Measurements from ENCODE around the gene BTBD17. TPM values are rescaled to one million over a fixed set of nuclear protein-coding genes. Genes with fewer than 3 reads are reported as not detected.

The BTBD17 gene
- total RNA-seq, 1 experiment from 2014 or later: not detected

DNA sequence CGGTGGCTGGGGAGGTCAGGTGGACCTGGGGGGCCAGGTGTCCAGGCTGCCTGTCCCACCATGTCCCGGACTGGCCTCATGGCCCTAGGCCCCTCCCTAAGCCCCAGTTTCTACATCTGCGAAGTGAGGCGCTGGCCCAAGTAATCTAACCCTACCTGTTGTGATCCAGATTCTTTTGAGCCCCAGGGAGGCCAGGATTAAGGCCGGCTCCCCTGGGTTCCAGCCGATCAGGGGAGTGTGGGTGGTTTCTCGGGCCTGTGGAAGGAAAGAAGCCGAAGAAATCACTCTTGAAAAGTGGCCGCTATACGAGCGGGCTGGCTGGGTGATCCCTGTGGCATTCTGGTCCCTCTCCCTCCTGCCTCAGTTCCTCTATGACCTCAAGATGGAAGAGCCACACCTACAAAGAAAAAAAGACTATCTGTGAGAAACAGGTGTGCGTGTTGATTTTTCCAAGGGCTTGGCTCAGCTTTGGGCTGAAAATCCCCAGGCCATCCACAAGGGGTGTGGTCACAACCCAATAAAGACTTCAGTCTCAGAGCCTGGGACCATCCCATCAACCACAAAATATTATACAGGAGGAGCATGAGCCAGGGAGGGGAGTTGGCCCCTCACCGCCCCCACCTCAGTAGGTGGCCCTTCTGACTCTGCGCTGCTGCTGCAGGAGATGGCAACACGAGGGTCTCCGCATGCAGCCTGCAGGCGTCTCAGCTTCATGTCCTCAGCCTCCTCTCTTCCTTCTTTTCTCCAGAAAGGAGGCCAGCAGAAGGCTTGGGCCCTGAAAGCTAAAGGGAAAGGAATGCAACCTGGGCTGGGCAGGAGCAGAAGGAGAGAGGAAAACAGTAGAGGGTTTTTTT lies 25.9 kb upstream of the BTBD17 start:
- DNase-seq (ENCODE audit: low spot score): no peak

- DNase-seq (ENCODE audit: low spot score): no peak
Observed at GRCh38 chr17:74386386-74386785, 24.7 kb upstream of the BTBD17 start.

GRCh38 chr17:74385201-74385600 lies 23.5 kb upstream of the BTBD17 start:
- DNase-seq (ENCODE audit: low spot score): no peak

DNA sequence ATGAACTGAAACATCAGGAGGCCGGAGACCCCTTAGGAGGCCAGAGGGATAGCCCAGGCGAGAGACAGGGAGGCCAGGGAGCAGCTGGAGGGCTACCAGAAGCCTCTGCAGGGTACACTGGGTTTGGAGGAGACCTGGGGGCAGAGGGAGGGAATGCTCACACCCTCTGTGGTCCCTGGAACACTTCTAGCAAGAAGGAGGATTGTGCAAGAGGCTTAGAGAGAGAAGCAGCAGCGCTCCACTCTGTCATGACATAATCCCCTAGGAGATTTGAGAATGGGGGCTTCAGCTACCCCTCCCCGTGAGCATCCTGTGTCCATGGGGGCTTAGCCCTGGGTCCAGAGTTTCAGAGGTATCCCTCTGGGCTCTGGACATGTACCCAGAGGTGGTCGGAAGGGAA lies 21.5 kb upstream of the BTBD17 start:
- no peak for DNase-seq (ENCODE audit: low spot score)

DNA sequence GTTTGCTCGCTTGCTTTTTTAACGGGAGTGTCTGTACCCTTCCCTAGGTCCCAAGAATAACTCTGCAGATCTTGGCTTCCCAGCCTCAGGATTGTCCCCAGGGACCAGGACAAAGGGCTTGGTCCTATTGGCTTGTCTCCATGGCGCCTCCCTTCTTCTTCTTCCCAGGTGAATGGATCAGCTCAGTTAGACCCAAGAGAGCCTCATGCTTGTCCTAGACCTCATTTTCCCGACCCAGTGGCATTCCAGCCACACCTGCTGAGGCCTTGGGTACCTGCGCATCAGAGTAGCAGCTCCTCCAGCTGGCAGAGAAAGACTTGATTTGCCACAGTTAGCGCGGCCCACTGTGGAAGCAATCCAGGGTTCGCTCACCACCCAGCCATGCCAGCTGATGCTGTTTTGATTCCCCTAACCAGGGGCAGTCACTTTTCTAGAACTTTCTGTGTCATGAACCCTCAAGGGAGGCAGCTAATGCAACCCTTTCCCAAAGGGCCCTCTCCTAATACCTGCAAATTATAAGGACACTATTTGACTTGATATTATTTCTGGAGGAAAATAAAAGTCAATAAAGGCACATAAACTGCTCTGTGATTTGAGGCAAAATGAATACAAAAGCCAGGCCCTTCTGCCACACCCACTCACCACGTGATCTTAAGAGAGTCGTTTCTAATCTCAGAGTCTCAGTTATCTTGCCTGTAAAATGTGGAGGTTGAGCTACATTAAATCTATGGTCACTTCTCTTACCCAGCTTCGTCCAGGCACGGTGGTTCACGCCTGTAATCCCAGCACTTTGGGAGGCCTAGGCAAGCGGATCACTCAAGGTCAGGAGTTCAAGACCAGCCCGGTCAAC lies 19.5 kb upstream of the BTBD17 start:
- DNase-seq (ENCODE audit: low spot score): no peak

DNA sequence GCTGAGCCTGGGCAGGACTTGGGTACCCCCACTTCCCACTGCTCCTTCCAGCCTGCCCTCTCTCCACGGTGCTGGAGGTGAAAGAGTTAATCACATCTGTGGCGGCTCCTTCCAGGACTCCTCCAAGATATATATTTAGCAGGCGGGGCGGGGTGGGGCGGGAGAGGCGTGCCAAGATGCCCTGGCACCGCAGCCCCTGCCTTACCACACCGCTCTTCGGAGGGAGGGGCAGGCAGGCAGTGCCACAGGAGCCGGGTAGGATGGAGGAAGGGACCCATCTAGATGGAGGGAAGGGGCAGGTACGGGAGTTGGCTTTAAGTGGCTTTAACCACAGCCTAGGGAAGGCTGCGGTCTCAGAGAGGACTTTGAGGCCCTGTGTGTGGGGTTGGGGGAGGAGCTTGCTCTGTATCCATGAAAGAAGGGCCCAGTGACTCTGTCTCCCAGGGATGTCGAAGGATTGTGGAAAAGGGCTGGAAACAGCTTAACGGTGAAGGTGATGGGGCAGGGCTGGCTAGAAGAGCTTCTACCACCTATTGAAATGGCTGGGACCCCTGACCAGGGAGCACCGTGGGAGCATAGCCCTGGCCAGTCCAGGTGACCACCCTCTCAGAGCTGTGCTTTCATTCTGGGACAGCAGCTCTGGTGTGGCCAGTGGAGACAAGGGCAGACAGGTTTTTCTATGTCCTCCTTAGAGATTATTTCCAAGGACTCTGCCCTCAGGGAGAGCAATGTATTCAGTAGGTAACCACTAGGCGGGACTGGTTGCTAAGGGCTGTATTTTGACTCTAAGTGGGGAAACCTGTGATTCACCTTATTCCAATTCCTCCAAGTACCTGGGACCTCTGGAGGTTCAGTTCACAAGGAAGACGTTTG lies 18.7 kb upstream of the BTBD17 start:
- peak; percentile 86 for DNase-seq (ENCODE audit: low spot score)

GRCh38 chr17:74379495-74380085 lies 17.9 kb upstream of the BTBD17 start:
- DNase-seq (ENCODE audit: low spot score): peak; percentile 88

DNA sequence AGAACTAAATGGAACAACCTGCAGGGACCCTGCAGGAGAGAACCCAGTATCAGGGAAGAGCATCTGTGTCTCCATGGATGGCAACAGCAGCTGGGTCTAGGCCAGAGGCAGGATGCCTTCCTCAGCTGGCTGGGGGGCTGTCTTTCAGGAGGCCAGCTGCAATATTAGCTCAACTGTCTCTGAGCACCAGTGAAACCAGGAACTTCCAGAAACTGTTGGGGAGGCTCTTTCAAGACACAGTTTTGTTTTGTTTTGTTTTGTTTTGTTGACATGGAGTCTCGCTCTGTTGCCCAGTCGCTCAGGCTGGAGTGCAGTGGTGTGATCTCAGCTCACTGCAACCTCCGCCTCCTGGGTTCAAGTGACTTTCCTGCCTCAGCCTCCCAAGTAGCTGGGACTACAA lies 13.2 kb upstream of the BTBD17 start:
- DNase-seq (ENCODE audit: low spot score): no peak

DNA sequence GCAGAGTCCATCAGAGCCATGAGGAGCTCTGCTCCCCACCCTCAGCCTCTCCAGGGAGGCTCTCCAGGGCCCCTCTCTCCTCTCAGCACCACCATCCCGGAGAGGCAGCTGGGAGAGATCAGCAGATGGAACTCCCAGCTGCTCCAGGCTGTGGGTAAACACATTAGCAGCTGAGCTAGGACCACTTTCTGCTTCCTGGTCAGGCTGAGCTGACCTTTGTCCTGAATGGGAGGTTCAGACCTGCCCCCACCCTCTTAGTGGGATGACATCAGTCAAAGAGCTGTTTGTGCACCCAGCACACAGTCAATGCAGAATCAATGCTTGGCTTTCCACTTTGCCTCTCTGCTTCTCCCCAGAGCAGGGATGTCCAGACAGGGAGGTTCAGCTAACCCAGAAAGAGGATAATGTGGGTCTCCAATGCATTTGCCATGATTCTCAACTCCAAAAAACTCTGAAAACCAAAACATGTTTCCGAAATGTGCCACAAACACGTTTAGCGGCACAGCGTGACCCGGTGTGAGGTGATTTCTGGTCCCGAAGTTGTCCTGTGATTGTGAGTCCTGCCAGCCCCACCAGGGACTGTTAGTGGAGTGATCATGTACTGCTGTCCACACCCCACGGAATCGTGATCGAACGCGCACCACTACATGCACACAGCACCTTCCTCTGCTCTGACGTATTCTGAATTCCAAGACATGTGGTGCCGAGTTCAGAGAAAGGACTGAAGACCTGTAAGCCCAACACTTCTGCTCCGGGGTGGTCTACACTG lies 12.4 kb upstream of the BTBD17 start:
- DNase-seq (ENCODE audit: low spot score): no peak

DNA sequence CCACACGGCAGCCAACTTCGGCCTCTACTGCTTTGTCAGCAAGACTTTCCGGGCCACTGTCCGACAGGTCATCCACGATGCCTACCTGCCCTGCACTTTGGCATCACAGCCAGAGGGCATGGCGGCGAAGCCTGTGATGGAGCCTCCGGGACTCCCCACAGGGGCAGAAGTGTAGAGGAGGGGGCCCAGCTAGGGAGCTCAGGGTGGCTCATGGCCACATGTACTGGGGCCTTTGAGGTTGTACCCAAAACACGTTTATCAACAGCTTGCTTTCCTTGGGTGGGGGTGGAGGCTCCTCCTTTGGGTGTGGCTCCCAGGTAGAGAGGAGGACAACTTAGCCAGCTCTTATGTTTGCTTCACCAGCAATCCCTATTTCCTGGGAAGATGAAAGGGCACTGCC lies 10.8 kb upstream of the BTBD17 start:
- no peak for DNase-seq (ENCODE audit: low spot score)

DNA sequence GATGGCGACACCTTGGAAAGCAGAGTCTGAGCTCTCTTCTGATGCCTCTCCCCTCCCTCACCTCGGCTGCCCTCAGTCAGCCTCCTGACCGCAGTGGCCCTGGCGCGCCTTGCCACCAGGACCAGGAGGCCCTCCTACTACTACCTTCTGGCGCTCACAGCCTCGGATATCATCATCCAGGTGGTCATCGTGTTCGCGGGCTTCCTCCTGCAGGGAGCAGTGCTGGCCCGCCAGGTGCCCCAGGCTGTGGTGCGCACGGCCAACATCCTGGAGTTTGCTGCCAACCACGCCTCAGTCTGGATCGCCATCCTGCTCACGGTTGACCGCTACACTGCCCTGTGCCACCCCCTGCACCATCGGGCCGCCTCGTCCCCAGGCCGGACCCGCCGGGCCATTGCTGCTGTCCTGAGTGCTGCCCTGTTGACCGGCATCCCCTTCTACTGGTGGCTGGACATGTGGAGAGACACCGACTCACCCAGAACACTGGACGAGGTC lies 10.0 kb upstream of the BTBD17 start:
- DNase-seq (ENCODE audit: low spot score): no peak

DNA sequence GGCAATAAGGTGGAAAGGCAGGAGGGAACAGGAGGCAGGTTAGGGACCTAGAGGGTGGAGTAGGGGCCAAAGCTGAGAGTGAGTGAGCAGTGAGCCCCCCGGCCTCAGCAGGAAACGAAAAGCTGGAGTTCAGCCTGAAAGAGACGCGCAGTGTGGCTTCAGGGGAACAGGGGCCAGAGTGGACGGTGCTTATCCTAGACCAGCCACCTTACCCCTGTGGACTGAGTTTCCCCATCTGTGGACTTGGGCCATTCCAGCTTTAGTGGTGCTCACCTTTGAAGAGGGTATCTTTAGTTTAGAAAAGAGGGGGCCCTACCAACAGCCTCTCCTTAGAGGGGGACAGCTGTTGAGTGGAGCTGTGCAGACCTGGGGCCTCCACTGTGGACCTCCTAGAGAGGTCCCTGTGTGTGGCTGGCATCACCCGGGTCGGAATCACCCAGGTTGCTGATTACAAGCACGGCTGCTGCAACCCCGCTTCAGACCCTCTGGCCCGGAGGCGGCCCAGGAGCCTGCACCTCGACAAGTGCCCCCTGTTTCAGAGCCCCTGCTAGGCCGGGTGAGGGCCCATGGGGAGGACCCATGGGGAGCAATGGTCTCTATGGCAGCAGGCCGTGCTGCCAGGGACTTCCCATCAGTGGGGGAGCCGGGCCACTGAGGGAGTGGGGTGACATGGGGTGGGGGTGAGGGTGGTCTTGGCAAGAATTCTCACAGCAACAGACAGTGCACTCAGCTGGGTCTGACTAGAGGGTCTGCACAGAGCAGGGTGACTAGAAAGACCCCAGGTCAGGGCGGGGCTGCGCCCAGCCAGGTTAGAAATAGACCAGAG lies 8.2 kb upstream of the BTBD17 start:
- DNase-seq (ENCODE audit: low spot score): no peak

- DNase-seq (ENCODE audit: low spot score): no peak
Observed at GRCh38 chr17:74369221-74369620, 7.6 kb upstream of the BTBD17 start.

GRCh38 chr17:74368341-74369081 lies 6.8 kb upstream of the BTBD17 start:
- DNase-seq (ENCODE audit: low spot score): peak; percentile 73

DNA sequence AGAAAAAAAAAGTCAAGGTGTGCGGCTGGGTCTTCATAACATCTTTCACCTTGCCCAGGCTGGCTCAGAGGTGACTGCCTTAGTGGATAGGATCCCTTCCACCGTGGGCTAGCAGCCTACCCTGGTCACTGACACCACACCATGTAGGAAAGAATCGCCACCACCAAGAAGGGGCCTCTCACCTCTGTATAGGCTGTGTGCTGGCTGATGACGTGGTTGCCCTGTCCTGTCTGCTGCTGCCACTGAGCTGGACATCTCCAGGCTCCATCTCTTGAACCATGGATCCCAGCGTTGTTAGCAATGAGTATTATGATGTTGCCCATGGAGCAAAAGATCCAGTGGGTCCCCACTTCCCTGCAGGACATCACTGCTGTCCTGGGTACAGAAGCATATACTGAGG lies 5.5 kb upstream of the BTBD17 start, which contains the start of gene GPR142:
TSS of gene GPR142 (plus strand) at position 301 of the 400 bp plus-strand sequence. CDS start 2,035 bp downstream, outside the sequence.
- no peak for DNase-seq (ENCODE audit: low spot score)

DNA sequence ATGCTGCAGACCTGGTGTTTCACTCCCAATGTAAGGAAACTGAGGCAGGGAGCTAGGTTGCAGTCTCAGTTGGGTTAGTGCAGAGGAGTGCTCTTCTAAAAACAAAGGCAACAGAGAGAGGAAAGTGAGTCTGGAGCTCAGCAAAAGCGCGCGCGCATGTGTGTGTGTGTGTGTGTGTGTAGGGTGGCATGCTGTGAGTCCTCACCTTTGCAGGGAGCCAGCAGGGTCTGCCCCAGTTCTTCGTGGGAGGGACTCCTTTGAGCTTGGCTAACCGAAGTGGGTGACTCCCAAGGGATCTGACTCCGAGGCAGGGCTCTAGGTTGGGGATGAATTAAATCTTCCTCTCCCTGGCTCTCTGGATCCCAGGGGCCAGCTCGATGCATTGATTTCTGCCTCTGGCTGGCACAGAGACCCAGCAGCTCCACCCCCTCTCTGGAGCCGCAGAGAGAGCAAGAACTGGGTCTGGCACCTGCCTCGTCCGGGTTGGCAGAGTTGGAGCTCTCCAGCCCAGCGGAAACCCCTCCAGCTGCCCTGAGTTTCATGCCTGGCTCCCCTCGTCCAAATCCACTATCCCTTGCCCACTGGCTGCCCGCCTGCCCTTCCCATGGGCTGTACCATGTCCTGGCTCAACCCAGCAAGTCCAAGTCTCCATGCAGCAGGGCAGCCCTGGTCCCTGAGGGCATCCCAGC lies 1.3 kb upstream of the BTBD17 start:
- no peak for DNase-seq (ENCODE audit: low spot score)

- no peak for DNase-seq (ENCODE audit: low spot score)
Observed at GRCh38 chr17:74362069-74362405, 369 bp upstream of the BTBD17 start.

DNA sequence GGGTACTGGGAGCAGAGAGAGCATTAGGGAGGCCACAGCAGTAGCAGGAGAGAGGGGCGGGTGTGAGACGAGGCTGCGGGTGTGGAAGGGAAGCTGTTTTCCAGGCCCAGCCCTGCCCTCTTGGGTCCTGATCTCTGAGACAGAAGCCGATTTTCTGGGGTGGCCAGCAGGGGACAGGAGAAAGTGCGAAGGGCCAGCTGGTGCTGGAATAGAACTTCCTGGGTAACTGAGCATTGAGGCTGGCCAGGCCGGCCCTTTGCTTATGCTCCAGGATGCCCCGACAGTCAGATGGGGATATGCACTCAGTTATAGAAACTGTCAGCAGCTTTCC lies 804 bp downstream of the BTBD17 start:
- no peak for DNase-seq (ENCODE audit: low spot score)

Data from H4 (cell line).